NCI-H1436 treated with DMSO at 0.1 percent for 48 hours (cell line): Measurements from ENCODE around the gene ZMYM1.
"Not testable (repeated sequence)": the region's sequence is repeated elsewhere in the genome, so short reads cannot be mapped to it uniquely, and the experiment has no call there.

Experiments used
- DNase-seq: peaks from one replicate; lab custom pipeline; 2025; lab: John Stamatoyannopoulos, UW

ZMYM1 gene

GRCh38 chr1:35076426-35076825, 2.8 kb upstream of the ZMYM1 start:
- not testable (repeated sequence) for DNase-seq

DNA sequence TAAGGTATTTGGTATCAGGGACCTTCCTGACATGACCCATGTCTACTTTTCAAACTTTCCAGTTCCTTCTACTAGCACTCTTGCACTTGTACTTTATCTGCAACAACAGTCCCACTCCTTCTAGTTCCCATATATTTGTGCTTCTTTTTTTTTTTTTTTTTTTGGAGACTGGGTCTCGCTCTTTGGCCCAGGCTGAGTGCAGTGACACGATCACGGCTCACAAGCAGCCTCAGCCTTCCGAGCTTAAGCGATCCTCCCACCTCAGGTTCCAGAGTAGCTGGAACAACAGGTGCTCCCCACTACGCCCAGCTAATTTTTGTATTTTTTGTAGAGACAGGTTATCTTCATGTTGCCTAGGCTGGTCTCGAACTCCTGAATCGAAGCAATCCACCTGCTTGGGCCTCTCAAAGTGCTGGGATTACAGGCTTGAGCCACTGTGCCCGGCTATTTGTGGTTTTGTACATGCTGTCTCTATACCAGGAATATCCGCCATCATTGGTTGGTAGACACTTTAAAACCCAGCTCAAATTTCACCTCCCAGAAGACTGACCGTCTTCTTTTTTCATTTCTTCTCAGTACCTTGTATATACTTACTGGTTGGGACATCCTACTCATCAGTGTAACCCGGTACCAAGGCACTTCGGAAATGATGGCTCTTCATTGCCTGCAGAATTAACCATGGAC, 1.1 kb downstream of the ZMYM1 start:
- DNase-seq: no peak

GRCh38 chr1:35085421-35085820, 6.2 kb downstream of the ZMYM1 start:
- no peak for DNase-seq

DNA sequence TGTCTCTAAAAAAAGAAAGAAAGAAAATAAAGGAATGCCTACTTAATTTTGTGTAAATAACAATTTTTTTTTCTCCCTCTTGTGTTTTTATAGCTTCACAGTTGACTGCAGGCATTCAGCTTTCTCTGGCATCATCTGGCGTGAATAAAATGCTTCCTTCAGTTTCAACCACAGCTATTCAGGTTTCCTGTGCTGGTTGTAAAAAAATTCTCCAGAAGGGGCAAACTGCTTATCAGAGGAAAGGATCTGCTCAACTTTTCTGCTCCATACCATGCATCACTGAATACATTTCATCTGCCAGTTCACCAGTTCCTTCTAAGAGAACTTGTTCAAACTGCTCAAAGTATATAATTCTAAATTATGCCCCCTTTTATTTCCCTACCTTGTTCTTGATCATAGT, 18.0 kb downstream of the ZMYM1 start:
- DNase-seq: no peak

GRCh38 chr1:35111106-35111505, 31.9 kb downstream of the ZMYM1 start:
- DNase-seq: no peak

GRCh38 chr1:35112668-35113067, 33.5 kb downstream of the ZMYM1 start:
- no peak for DNase-seq

GRCh38 chr1:35115459-35116383, 36.5 kb downstream of the ZMYM1 start:
- no peak for DNase-seq

DNA sequence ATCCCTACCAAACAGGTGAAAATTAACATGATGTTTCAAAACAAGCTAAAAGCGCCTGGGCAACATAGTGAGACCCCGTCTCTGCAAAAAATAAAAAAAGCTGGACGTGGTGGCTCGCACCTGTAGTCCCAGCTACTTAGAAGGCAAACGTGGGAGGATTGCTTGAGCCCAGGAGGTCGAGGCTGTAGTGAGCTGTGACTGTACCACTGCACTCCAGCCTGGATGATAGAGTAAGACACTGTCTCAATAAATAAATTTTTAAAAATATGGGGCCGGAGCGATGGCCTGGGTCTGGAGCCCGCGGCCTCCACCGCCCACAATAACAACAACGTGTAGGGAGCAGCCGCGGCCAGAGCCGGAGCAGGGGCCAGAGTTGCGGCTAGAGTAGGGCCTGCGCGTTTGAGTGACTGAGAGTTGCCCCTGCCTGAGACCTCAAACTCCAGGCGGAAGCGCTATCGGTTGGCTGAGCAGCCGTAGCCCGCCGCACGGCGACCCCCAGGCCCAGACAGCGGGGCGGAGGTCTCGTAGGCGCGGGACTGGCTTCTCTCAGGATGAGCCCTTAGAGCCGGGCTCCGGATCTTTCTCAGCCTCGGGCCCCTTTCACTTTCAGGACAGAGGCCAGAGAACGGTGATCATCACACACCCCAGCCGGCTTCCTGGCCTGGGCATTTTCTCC, 41.4 kb downstream of the ZMYM1 start:
- DNase-seq: no peak

GRCh38 chr1:35122311-35122710, 43.1 kb downstream of the ZMYM1 start:
- DNase-seq: no peak

- DNase-seq: no peak
Observed at GRCh38 chr1:35126546-35126945, 47.4 kb downstream of the ZMYM1 start.

DNA sequence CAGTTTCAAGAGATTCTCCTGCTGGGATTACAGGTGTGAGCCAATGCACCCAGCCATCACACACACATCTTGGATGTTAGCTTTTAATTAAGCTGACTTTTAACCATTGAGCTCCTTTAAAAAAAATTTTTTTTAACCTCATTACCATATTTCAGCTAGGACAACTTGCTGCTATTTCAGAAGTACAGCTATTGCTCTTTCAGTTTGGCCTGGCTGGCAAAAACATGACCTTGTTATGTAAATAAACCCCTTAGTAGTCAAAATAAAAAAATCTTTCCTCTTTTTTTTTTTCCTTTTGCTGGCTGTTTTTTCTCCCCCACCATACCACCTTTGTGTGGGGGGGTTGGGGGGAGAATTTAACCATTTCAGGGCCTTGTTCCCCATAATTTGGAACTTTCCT, 49.9 kb downstream of the ZMYM1 start:
- no peak for DNase-seq

DNA sequence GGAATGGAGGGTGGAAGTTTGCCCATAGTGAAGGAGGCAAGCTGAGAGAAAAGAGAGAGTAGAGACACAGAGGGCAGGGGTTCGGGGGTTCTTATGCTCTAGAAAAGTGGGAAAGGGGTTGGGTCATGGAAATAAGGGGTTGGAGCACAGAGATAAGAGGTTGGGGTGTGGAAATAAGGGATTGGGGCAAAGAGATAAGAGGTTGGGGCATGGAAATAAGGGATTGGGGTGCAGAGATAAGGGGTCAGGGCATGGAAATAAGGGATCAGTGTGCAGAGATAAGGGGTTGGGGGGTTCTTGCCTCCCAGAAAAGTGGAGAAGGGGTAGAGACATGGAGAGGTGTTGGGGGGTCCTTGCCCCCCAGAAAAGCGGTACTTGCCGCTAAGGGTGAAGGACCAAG, 57.6 kb downstream of the ZMYM1 start:
- DNase-seq: no peak

DNA sequence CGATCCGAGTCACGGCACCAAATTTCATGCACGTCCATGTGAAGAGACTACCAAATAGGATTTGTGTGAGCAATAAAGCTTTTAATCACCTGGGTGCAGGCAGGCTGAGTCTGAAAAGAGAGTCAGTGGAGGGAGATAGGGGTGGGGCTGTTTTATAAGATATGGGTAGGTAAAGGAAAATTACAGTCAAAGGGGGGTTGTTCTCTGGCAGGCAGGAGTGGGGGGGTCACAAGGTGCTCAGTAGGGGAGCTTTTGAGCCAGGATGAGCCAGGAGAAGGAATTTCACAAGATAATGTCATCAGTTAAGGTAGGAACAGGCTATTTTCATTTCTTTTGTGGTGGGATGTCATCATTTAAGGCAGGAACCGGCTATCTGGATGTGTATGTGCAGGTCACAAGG, 58.4 kb downstream of the ZMYM1 start:
- DNase-seq: not testable (repeated sequence)

GRCh38 chr1:35142294-35142693, 63.1 kb downstream of the ZMYM1 start:
- not testable (repeated sequence) for DNase-seq

DNA sequence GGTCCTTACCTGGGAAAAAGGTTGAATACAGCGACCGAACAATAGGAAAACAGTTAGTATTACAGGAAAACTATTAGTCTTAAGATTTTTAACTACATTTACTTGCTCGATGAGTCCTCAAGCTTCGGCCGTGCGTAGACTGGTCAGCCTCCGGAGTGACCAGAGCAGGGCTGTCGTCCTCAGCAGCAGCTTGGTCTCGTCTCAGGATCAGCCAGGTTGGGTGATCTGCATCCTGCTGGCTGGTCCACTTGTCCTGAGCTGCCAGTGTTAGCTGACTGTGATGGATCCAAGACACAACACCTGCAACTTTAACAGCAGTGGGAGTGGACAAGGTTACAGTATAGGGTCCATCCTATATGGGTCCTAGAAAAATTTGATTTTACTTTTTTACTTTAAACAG, 63.5 kb downstream of the ZMYM1 start:
- DNase-seq: not testable (repeated sequence)

DNA sequence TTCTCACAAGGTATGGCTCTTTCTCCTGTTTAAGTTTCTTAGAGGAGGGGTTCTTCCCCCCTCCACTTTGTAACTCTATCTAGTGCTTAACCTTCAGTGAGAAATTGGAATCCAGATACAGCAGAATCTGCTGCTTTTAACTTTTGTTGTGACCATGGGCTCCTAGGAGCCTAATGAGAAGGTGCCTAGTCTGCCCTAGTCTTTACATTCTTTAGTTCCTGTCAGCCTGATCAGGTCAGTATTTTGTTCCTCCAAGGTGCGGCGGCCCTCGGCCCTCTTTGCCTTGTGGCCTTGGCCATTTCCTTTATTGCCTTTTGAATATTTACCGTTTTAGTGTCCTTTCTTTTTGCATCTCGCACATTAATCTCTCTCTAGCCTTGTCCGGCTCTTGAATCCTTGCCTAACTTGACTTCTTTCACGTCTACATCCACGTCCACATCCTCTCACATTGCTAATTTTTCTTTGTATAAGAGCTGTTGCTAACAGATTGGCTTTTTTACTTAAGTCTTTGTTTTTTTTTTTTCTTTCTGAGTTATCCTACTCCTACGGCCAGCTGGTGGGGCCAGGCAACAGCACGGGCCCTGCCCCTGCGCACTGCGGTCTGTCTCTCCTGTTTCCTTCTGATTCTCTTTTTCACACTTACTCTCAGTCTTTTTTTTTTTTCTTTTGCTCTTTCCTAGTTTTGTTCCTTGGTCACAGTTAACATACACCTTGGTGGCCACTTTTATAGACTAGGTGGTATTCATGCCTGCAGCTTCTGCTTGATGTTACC, 64.7 kb downstream of the ZMYM1 start:
- no peak for DNase-seq

DNA sequence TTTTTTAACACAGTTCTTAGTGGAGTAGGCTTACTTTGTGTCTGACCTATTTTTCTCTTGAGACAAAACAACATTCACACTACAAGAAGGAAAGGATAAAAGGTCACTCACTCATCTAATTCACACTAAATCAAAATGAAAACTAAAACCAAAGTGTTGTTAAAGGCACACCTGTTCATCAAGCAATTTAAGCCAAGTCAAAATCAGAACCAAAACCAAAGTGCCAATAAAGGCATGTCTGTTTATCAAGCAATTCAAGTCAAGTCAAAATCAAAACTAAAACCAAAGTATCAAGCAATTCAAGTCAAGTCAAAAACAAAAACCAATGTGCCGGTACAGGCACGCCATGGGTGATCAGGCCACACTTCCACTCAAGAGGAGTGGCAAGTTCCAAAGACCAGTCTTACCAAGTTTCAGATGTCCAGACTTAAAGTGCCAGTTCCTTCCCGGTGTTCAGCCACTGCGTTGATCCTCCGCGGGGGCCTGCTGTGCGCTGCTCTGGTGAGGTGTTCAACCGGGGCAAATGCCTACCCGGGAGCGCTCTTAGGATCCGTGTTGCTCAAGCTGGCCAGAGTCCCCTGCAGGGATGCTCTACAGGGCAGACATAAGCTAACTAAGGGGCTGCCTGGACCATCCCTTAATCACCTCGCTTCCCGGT, 66.8 kb downstream of the ZMYM1 start:
- not testable (repeated sequence) for DNase-seq

GRCh38 chr1:35151220-35151619, 72.0 kb downstream of the ZMYM1 start:
- no peak for DNase-seq

GRCh38 chr1:35164893-35165292, 85.7 kb downstream of the ZMYM1 start:
- no peak for DNase-seq
